Stimulated activated CD8-positive, alpha-beta memory T cell treated with anti-CD3 and anti-CD28 coated beads, Interleukin-12 subunit alpha, Interleukin-12 subunit beta, amount 100 ng/mL, for 24 hours (primary cell): ENCODE measurements around the gene ATP2A3.

ENCODE experiments used
- DNase-seq: peaks from one replicate; pipeline ENCODE4 v3.0.0-alpha.2; 2020; ENCODE audit errors: extremely low read depth

Gene ATP2A3

GRCh38 chr17:3973495-3974137 lies 9.4 kb upstream of the ATP2A3 start:
- DNase-seq, result no peak

DNA sequence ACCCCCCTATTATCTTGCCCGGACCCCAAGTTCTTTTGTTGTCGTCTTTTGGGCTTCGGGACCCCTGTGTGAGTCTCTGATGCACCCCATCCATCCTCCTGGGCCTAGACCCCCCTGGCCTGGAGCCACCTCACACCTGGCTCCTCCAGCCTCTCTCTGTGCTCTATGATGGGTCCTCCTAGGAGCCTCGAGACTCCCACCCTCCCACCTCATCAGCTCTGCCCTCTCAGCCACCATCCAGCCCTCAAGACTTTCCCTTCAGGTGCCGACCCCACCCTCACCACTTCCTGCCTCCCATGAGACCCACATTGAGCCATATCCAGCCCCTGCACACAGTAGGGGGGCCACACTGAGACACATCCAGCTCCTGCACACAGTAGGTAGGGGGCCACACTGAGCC lies 8.7 kb upstream of the ATP2A3 start:
- no peak for DNase-seq

DNA sequence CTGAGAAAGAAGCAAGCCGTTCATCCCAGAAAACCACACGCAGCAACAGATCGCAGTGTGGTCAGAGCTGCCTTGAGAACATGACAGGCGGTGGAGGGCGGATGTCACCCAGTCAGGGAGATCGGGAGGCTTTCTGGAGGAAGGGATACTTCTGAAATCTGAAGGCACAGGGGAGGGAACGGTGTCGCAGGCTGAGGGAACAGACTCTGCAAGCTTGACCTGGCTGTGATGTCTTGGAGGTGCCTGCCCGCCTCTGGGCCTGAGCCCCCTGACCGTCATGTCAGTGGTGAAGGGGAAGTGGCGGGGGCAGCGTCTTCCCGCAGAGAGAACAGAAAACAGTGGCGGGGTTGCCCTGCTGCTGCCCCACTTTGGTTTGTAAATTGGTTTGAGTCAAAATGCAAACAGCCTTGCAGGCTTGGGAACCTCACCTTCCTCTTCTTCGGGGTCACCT lies 8.1 kb upstream of the ATP2A3 start:
- DNase-seq, result no peak

GRCh38 chr17:3970668-3971067 lies 6.4 kb upstream of the ATP2A3 start:
- no peak for DNase-seq

GRCh38 chr17:3969963-3970362 lies 5.7 kb upstream of the ATP2A3 start:
- DNase-seq, result no peak

DNA sequence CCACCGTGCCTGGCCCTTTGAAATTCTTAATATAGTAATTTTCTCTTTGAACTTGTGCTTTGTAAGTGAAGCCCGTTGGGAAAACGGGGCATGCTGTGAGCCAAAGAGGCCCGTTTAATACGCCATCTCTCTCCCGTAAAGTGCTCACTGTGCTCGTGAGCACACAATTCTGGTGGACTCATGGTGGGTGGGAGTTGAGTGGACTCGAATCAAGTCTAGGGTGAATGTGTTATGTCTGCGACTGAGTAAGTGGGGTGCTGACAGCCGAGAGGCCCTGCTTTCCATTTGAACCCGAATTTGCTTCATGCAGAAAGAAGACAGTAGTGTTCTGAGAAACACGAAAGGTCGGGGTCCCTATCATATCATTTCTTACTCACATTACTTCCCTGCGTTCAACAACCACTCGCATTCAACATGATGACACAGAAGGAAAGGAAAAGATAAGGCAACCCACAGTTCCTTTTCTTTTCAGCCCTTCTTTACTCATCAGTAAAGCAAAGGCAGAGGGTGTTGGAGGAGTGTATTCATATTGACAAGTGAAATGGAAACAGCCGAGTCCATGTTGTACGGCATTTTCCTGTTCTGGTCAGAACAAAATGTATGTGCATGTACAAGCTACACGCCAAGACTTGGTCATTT lies 4.8 kb upstream of the ATP2A3 start:
- no peak for DNase-seq

- no peak for DNase-seq
Observed at GRCh38 chr17:3968015-3968414, 3.8 kb upstream of the ATP2A3 start.

- DNase-seq, result no peak
Observed at GRCh38 chr17:3966720-3967363, 2.6 kb upstream of the ATP2A3 start.

DNA sequence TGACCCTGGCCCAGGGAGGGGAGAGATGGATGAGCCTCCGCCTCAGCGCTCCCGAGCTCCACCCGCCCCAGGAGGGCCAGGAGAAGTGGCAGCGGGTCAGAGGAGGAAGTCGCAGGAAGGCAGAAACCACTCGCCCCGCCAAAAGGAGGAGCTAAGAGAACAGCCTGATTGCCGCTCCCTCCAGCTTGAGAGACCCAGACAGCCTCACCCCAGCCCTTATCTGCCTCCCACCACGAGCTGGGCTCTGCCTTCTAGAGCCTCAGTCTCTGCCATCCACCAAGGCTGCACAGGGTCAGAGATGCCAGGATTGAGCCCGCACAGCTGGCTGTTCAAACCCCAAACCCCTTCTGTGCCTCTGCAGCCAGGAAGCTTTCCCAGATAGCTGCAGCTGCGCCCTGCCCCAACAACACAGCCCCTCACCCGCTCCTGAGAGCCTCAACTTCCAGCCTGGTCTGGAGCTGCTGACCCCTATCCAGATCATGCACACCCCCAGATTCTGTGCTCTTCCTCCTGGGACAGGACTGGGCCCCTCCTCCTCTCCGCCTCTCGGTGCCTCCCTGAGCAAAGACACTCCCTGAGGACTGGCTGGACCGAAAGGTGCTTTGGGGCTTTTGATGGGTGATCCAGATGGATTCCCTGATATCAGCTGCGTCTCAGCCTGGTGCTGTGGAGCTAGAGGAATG lies 1.0 kb upstream of the ATP2A3 start:
- no peak for DNase-seq

DNA sequence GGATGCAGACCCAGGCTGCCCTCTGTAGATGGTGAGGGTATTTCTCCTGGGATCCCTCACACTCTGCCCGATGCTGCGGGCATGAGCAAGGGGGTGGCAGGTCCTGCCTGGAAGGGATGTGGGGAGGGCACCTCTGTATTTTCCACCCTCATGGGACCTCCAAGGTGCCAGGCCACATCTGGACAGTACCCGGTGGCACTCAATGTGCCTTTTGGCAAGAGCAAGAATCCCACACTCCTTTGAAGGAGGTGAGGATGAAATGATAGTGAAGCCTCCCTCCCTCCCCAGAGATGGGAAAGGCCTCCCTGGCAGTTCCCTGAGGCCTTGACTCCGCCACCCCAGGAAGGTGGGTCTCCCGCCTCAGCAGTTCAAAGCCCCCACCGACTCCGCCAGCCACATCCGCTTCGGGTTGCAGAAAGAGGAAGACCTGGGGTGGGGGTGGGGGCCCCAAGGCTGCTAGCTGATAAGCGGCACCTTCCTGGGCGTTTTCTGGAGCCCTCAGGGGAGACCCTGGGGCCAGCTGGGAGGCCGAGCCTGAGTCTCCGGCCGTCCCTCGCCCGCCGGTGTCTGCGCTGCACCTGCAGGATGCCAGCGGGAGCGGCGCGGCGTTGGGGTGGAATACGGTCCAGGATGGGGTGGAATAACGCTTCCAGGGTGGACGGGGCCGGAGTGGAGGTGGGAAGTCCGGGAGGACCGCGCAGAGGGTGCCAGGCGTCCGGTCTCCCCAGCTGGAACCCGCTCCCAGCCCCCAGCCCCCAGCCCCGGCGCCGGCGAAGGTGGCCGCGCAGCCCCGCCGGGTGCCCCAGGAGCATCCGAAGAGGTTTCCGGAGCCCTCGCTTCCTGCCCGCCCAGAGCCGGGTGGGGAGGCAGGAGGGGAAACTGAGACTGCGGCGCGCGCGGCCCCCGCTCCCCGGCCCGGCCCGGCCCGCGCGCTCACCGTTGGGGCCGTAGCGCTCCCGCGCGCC lies 718 bp downstream of the ATP2A3 start:
- no peak for DNase-seq

DNA sequence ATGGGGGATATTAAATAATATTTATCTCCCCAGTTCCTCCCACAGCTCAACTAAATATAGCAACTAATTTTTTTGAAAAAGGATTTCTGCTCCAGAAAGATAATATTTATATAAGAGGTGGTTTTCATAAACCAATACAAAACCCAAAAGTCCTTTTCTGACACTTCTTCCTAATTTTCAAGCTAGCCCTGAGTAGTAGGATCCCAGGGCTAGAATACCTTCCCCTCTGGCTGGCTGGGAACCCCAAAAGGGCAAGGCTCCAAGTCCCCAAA lies 1.3 kb downstream of the ATP2A3 start:
- DNase-seq, result no peak

GRCh38 chr17:3962217-3962964 lies 1.8 kb downstream of the ATP2A3 start:
- no peak for DNase-seq

DNA sequence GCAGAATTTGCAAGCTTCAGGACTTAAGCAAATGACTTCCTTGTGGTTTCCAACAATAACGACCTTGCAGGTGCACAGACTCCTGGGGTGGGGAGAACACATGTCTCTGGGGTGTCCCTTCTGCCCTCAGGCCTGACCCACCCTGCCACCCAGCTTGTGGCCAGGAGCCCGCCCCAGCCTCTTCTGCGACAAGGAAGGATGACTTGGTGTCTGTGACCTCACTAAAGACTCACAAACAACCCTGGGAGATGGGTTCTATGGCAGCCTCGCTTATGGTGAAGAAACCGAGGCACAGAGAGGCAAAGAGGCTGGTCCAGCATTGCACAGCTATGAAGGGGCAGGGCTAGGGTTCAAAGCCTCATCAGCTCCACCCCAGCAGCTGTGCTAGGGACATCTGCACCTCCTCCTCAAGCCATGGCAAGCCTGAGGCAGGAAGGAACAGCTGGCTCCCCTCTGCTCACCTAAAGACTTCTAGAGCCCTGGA lies 2.6 kb downstream of the ATP2A3 start:
- DNase-seq, result no peak

DNA sequence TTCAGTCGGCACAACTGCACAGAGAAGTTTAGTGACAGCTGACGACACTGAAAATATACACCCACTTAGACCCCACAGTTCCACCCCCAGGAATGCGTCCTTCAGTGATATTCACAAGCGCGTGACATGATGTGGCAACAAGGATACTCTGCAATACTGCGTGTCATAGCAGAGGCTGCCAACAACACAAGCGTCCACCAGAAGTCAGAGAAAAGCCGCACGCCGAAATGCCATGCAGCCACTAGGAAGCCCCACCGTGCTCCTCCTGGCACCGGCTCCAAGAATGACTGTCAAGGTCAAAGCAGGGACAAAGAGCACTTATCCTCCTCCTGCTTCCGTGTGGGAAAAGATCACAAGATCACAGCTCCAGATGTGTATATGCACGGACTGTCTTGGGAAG lies 3.5 kb downstream of the ATP2A3 start:
- DNase-seq, result no peak

- no peak for DNase-seq
Observed at GRCh38 chr17:3959921-3960601, 4.2 kb downstream of the ATP2A3 start.

- no peak for DNase-seq
Observed at GRCh38 chr17:3959295-3959899, 4.8 kb downstream of the ATP2A3 start.

DNA sequence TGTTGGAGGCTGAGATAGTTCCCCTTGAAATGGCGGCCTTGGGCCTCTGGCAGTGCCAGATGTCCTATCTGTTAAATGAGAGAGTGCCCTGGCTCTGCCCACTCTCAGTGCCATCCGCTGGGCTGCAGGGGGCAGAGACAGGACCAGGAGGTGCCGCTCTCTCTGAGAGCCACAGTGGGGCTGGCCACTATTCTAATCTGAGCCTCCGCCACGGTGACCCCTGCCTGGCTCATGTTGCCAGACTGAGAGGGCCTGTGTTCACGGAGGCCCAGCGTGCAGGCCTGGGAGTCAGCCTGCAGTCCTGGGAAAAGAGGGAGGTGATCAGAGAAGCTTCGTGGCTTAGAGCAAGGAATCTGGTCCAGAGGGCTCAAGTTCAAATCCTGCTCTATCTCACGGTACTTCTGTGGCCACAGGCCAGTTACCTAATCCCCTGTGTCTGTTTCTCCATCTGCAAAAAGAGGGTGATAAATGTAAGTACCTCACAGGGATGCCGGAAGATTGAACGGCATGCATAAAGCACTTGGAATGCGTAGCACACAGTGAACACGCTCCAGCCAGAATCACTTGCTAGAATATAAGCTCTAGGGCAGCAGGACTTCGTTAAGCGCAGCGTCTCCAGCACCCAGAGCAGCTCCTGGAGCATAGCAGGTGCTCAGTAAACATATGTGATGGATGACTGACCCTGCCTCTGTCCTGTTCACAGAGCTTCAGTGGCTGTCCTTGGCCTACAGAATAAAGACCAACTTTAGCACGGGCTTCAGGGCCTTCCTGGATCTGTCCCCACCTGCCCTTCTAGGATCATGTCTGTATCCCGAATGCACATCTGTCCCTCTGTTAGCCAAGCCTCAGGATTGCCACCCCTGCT lies 6.3 kb downstream of the ATP2A3 start:
- DNase-seq, result no peak

DNA sequence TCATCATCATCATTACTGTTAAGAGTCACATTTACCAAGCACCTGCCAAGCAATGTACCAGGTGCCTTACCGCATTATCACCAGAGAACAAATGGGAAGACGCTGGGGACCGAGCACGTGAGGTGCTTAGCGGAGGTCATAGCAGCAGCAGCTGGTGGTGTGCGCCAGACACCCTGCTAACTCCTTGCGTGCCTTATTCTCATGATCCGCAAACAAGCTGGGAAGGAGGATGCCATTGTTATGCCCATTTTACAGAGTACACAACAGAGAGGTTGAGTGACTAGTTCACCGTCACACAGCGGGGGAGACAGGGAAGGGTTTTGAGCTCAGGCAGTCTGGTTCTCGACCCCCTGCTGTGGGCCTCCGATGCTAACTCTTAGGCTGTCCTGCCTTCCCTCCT lies 7.3 kb downstream of the ATP2A3 start:
- no peak for DNase-seq
